ENCODE data around the gene RGP1.

The RGP1 gene

DNA sequence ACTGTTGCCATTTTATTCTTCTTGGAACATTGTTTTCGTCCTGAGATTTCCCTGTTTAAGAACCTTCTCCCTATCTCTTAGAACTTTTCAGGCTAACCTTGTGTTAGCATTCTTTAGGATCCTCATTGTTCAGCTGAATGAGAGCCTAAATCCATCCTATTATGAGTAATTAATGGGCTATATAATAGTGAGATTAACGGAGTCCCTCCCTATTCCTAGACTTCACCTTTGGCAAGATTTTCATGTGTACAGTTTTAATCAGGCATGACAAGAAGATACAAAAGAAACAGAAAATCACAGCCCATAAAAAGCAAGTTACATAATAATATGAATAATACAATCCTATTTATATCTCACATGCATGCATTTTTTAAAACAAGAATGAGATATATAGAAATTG, 14.1 kb downstream of the RGP1 start:
- Histone ChIP-seq H3K79me2 (ENCODE audit: insufficient read depth, low read length) (peaks cover 65% of the 10 kb centered on the region), H3K9ac (ENCODE audit: low read depth, low read length, poor library complexity, severe bottlenecking) (no peak overlapping the region), H3K9me2 (replicated peaks; ENCODE audit: low read depth, low read length) (no peaks in the 10 kb centered on the region), H4K20me1 (ENCODE audit: insufficient read depth, low read length, poor library complexity, severe bottlenecking) (peaks cover 22% of the 10 kb centered on the region), H3K27me3 (ENCODE audit: insufficient read depth, low read length, poor library complexity, severe bottlenecking) (no peaks in the 10 kb centered on the region), H3K36me3 (ENCODE audit: insufficient read depth, low read length) (no peaks in the 10 kb centered on the region), H3K4me2 (ENCODE audit: low read depth, low read length, poor library complexity, severe bottlenecking) (no peak overlapping the region), H2AFZ (ENCODE audit: low read length) (no peak overlapping the region), H3K4me1 (ENCODE audit: insufficient read depth, low read length, poor library complexity, severe bottlenecking) (peaks cover 29% of the 10 kb centered on the region), H3K9me3 (ENCODE audit: insufficient read depth, low read depth, low read length) (no peaks in the 10 kb centered on the region), H3F3A (ENCODE audit: low read depth) (no peaks in the 10 kb centered on the region), H3K4me3 (ENCODE audit: low read length, poor library complexity, severe bottlenecking) (no peak overlapping the region)
- TF ChIP-seq, protein P1, sequence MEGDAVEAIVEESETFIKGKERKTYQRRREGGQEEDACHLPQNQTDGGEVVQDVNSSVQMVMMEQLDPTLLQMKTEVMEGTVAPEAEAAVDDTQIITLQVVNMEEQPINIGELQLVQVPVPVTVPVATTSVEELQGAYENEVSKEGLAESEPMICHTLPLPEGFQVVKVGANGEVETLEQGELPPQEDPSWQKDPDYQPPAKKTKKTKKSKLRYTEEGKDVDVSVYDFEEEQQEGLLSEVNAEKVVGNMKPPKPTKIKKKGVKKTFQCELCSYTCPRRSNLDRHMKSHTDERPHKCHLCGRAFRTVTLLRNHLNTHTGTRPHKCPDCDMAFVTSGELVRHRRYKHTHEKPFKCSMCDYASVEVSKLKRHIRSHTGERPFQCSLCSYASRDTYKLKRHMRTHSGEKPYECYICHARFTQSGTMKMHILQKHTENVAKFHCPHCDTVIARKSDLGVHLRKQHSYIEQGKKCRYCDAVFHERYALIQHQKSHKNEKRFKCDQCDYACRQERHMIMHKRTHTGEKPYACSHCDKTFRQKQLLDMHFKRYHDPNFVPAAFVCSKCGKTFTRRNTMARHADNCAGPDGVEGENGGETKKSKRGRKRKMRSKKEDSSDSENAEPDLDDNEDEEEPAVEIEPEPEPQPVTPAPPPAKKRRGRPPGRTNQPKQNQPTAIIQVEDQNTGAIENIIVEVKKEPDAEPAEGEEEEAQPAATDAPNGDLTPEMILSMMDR (conservative IDR thresholded peaks at IDR 0.05; ENCODE audit: low read length), result no peak
- no peak for TF ChIP-seq EZH2phosphoT487 (IDR thresholded peaks at IDR 0.05; ENCODE audit: borderline replicate concordance)

DNA sequence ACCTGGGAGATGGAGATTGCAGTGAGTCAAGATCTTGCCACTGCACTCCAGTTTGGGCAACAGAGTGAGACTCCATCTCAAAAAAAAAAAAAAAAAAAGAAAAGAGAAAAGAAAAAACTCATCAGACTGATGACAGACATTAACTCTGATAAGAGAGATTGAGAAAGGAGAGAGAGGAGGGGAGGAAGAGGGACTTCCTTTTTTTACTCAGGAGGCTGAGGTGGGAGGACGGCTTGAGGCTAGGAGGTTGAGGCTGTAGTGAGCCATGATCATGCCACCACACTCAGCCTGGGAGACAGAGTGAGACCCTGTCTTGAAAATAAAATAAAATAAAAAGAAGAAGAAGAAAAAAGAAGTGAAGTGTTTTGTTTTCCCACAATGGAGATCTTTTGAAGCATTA, 14.7 kb downstream of the RGP1 start:
- Histone ChIP-seq H3K4me1 (ENCODE audit: insufficient read depth, low read length, poor library complexity, severe bottlenecking) (peaks cover 23% of the 10 kb centered on the region), H4K20me1 (ENCODE audit: insufficient read depth, low read length, poor library complexity, severe bottlenecking) (peaks cover 17% of the 10 kb centered on the region), H3K4me3 (ENCODE audit: low read length, poor library complexity, severe bottlenecking) (no peak overlapping the region), H3K9ac (ENCODE audit: low read depth, low read length, poor library complexity, severe bottlenecking) (no peak overlapping the region), H3K27me3 (ENCODE audit: insufficient read depth, low read length, poor library complexity, severe bottlenecking) (no peaks in the 10 kb centered on the region), H3K79me2 (ENCODE audit: insufficient read depth, low read length) (peaks cover 65% of the 10 kb centered on the region), H3K4me2 (ENCODE audit: low read depth, low read length, poor library complexity, severe bottlenecking) (no peak overlapping the region), H3K36me3 (ENCODE audit: insufficient read depth, low read length) (no peaks in the 10 kb centered on the region), H2AFZ (ENCODE audit: low read length) (no peak overlapping the region), H3F3A (ENCODE audit: low read depth) (no peaks in the 10 kb centered on the region), H3K9me3 (ENCODE audit: insufficient read depth, low read depth, low read length) (no peaks in the 10 kb centered on the region), H3K9me2 (replicated peaks; ENCODE audit: low read depth, low read length) (no peaks in the 10 kb centered on the region)
- TF ChIP-seq EZH2phosphoT487 (IDR thresholded peaks at IDR 0.05; ENCODE audit: borderline replicate concordance), result no peak
- TF ChIP-seq, protein P1 (conservative IDR thresholded peaks at IDR 0.05; ENCODE audit: low read length), result no peak

DNA sequence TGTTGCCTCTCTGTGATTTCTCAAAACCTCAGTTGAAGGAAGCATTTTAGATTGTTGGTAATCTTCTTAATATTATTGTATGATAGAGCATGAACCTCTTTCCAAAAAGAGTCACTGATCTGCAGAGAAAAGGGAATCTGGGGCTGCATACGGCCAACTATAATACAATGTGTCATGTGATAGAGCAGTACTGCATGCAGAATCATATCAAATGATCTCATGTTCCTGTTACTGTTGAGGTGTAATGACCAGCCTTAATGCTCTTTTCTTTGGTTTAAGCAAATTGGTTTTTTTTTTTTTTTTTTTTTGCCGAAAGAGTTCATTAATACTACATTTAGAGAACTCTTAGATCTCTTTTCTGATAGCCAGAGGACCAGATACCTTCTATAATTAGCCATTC, 17.9 kb downstream of the RGP1 start:
- no peaks in the 10 kb centered on the region for H3K9me3 ChIP-seq (ENCODE audit: insufficient read depth, low read depth, low read length)
- H3F3A ChIP-seq (ENCODE audit: low read depth), result no peaks in the 10 kb centered on the region
- H3K27me3 ChIP-seq (ENCODE audit: insufficient read depth, low read length, poor library complexity, severe bottlenecking), result no peaks in the 10 kb centered on the region
- no peaks in the 10 kb centered on the region for H3K36me3 ChIP-seq (ENCODE audit: insufficient read depth, low read length)
- peaks cover 48% of the 10 kb centered on the region; the same call in 1 of the 2 replicates for H3K79me2 ChIP-seq (ENCODE audit: insufficient read depth, low read length)
- H4K20me1 ChIP-seq (ENCODE audit: insufficient read depth, low read length, poor library complexity, severe bottlenecking), result peaks cover 9% of the 10 kb centered on the region
- no peak overlapping the region for H3K4me3 ChIP-seq (ENCODE audit: low read length, poor library complexity, severe bottlenecking)
- H3K9me2 ChIP-seq (replicated peaks; ENCODE audit: low read depth, low read length), result no peaks in the 10 kb centered on the region
- TF ChIP-seq, protein P1 (conservative IDR thresholded peaks at IDR 0.05; ENCODE audit: low read length), result no peak
- no peaks in the 10 kb centered on the region for H3K4me1 ChIP-seq (ENCODE audit: insufficient read depth, low read length, poor library complexity, severe bottlenecking)
- H3K4me2 ChIP-seq (ENCODE audit: low read depth, low read length, poor library complexity, severe bottlenecking), result no peak overlapping the region
- no peak overlapping the region for H3K9ac ChIP-seq (ENCODE audit: low read depth, low read length, poor library complexity, severe bottlenecking)
- H2AFZ ChIP-seq (ENCODE audit: low read length), result no peak overlapping the region
